ENCODE data around the gene CTNNA3. TPM values are rescaled to one million over a fixed set of nuclear protein-coding genes. Genes with fewer than 3 reads are reported as not detected.

The CTNNA3 gene
- total and polyA plus RNA-seq, 2 donors (not counting 1 experiment from before 2014, with no cell fraction given) = not detected

- Histone ChIP-seq H3K27me3 (ENCODE audit: control insufficient read depth, insufficient read depth, low read length) (no peaks in the 10 kb centered on the region), H3K27ac (ENCODE audit: insufficient read depth, low read length) (no peak overlapping the region), H3K4me1 (ENCODE audit: control insufficient read depth, extremely low read depth, insufficient read depth, low read length) (no peaks in the 10 kb centered on the region), H3K4me2 (ENCODE audit: extremely low read depth, insufficient read depth, low read length) (no peak overlapping the region), H3K9me3 (ENCODE audit: control insufficient read depth, insufficient read depth, low read depth, low read length) (no peaks in the 10 kb centered on the region), H3K79me2 (ENCODE audit: control insufficient read depth, insufficient read depth, low read length) (no peaks in the 10 kb centered on the region), H3K4me3 (replicated peaks in 1 of 4; ENCODE audit: control extremely low read depth in 1 of 4, insufficient read depth in 1 of 4, low read depth in 3 of 4, low read length in 4 of 4) (no peak overlapping the region), H2AFZ (ENCODE audit: low read length) (no peak overlapping the region), H4K20me1 (ENCODE audit: control insufficient read depth, extremely low read depth, insufficient read depth, low read length) (no peaks in the 10 kb centered on the region), H3K9ac (ENCODE audit: insufficient read depth, low read length) (no peak overlapping the region), H3K36me3 (ENCODE audit: control insufficient read depth, insufficient read depth, low read length) (no peaks in the 10 kb centered on the region)
- DNase-seq (ENCODE audit: low read depth in 2 of 2) = no peak
- no peak for TF ChIP-seq EZH2 (IDR thresholded peaks at IDR 0.05; ENCODE audit: low read length, missing control alignments)
- no peak for TF ChIP-seq CTCF (conservative IDR thresholded peaks at IDR 0.05 in 1 of 2, IDR thresholded peaks at IDR 0.05 in 1 of 2; ENCODE audit: low read depth in 1 of 2, low read length in 2 of 2)
Measured at GRCh38 chr10:66587680-66588050, 1108.3 kb downstream of the CTNNA3 start.

GRCh38 chr10:66586897-66587679 lies 1108.9 kb downstream of the CTNNA3 start:
- peak in 1 of 2 donors; percentile 10 for DNase-seq (ENCODE audit: low read depth in 2 of 2)
- Histone ChIP-seq H3K79me2 (ENCODE audit: control insufficient read depth, insufficient read depth, low read length) (no peaks in the 10 kb centered on the region), H3K27me3 (ENCODE audit: control insufficient read depth, insufficient read depth, low read length) (no peaks in the 10 kb centered on the region), H2AFZ (ENCODE audit: low read length) (no peak overlapping the region), H3K4me3 (replicated peaks in 1 of 4; ENCODE audit: control extremely low read depth in 1 of 4, insufficient read depth in 1 of 4, low read depth in 3 of 4, low read length in 4 of 4) (no peak overlapping the region), H3K9ac (ENCODE audit: insufficient read depth, low read length) (no peak overlapping the region), H3K36me3 (ENCODE audit: control insufficient read depth, insufficient read depth, low read length) (no peaks in the 10 kb centered on the region), H3K9me3 (ENCODE audit: control insufficient read depth, insufficient read depth, low read depth, low read length) (no peaks in the 10 kb centered on the region), H3K27ac (ENCODE audit: insufficient read depth, low read length) (no peak overlapping the region), H3K4me1 (ENCODE audit: control insufficient read depth, extremely low read depth, insufficient read depth, low read length) (no peaks in the 10 kb centered on the region), H3K4me2 (ENCODE audit: extremely low read depth, insufficient read depth, low read length) (no peak overlapping the region), H4K20me1 (ENCODE audit: control insufficient read depth, extremely low read depth, insufficient read depth, low read length) (no peaks in the 10 kb centered on the region)
- TF ChIP-seq CTCF (conservative IDR thresholded peaks at IDR 0.05 in 1 of 2, IDR thresholded peaks at IDR 0.05 in 1 of 2; ENCODE audit: low read depth in 1 of 2, low read length in 2 of 2) = no peak
- no peak for TF ChIP-seq EZH2 (IDR thresholded peaks at IDR 0.05; ENCODE audit: low read length, missing control alignments)

- peak; percentile 9 to 68 for DNase-seq (ENCODE audit: low read depth in 2 of 2)
- Histone ChIP-seq H3K4me2 (ENCODE audit: extremely low read depth, insufficient read depth, low read length) (no peak overlapping the region), H3K36me3 (ENCODE audit: control insufficient read depth, insufficient read depth, low read length) (no peaks in the 10 kb centered on the region), H2AFZ (ENCODE audit: low read length) (no peak overlapping the region), H3K9ac (ENCODE audit: insufficient read depth, low read length) (no peak overlapping the region), H3K27ac (ENCODE audit: insufficient read depth, low read length) (no peak overlapping the region), H3K4me1 (ENCODE audit: control insufficient read depth, extremely low read depth, insufficient read depth, low read length) (no peaks in the 10 kb centered on the region), H4K20me1 (ENCODE audit: control insufficient read depth, extremely low read depth, insufficient read depth, low read length) (no peaks in the 10 kb centered on the region), H3K79me2 (ENCODE audit: control insufficient read depth, insufficient read depth, low read length) (no peaks in the 10 kb centered on the region), H3K27me3 (ENCODE audit: control insufficient read depth, insufficient read depth, low read length) (no peaks in the 10 kb centered on the region), H3K9me3 (ENCODE audit: control insufficient read depth, insufficient read depth, low read depth, low read length) (no peaks in the 10 kb centered on the region), H3K4me3 (replicated peaks in 1 of 4; ENCODE audit: control extremely low read depth in 1 of 4, insufficient read depth in 1 of 4, low read depth in 3 of 4, low read length in 4 of 4) (no peak overlapping the region)
- TF ChIP-seq EZH2 (IDR thresholded peaks at IDR 0.05; ENCODE audit: low read length, missing control alignments) (no peak), CTCF (conservative IDR thresholded peaks at IDR 0.05 in 1 of 2, IDR thresholded peaks at IDR 0.05 in 1 of 2; ENCODE audit: low read depth in 1 of 2, low read length in 2 of 2) (peak; percentile 24 to 59)
Measured at GRCh38 chr10:66586073-66586472, 1109.9 kb downstream of the CTNNA3 start.
